ENCODE data around the gene RAD51. TPM values are rescaled to one million over a fixed set of nuclear protein-coding genes. Genes with fewer than 3 reads are reported as not detected.
"Not testable (repeated sequence)": the region's sequence is repeated elsewhere in the genome, so short reads cannot be mapped to it uniquely, and the experiment has no call there.

Gene RAD51
- total RNA-seq, 1 experiment from 2014 or later = 14.5 TPM

GRCh38 chr15:40664909-40665308 is 30.1 kb upstream of the RAD51 start:
- no peak overlapping the region for H3K27ac Mint-ChIP-seq (ENCODE audit: unreplicated experiment)
- no peaks in the 10 kb centered on the region for H3K27me3 Mint-ChIP-seq (ENCODE audit: unreplicated experiment)
- H3K4me3 Mint-ChIP-seq (ENCODE audit: low read depth, unreplicated experiment) = no peak overlapping the region
- TF ChIP-seq CTCF (IDR thresholded peaks at IDR 0.05; ENCODE audit: unreplicated experiment) = no peak
- H3K4me1 Mint-ChIP-seq (ENCODE audit: low read depth, unreplicated experiment) = no peaks in the 10 kb centered on the region
- H3K36me3 Mint-ChIP-seq (ENCODE audit: insufficient read depth, unreplicated experiment) = no peaks in the 10 kb centered on the region
- H3K9me3 Mint-ChIP-seq (ENCODE audit: low read depth, unreplicated experiment) = no peaks in the 10 kb centered on the region
- no TSS peak for BruUV-seq (replicated peaks)
- no peak for DNase-seq
- CTCF ChIA-PET = interaction anchor here (0.6 kb wide), 1 partner anchor 603 kb away, joined by 5 read pairs; no protein-coding TSS in a partner anchor
- intact Hi-C loops (cut with micrococcal nuclease; ENCODE audit: unreplicated experiment) = no loop called here

GRCh38 chr15:40676290-40676689 is 18.7 kb upstream of the RAD51 start:
- DNase-seq; H3K36me3 Mint-ChIP-seq (ENCODE audit: insufficient read depth, unreplicated experiment); H3K9me3 Mint-ChIP-seq (ENCODE audit: low read depth, unreplicated experiment); BruUV-seq (replicated peaks); H3K27me3 Mint-ChIP-seq (ENCODE audit: unreplicated experiment); CTCF ChIA-PET; H3K27ac Mint-ChIP-seq (ENCODE audit: unreplicated experiment); H3K4me1 Mint-ChIP-seq (ENCODE audit: low read depth, unreplicated experiment); H3K4me3 Mint-ChIP-seq (ENCODE audit: low read depth, unreplicated experiment): not testable (repeated sequence)
- intact Hi-C loops (cut with micrococcal nuclease; ENCODE audit: unreplicated experiment) = loop anchor here (10.0 kb wide), 1 partner anchor 109 kb away; no protein-coding TSS in a partner anchor

GRCh38 chr15:40676906-40677305 is 18.1 kb upstream of the RAD51 start:
- H3K4me1 Mint-ChIP-seq (ENCODE audit: low read depth, unreplicated experiment); CTCF ChIA-PET; DNase-seq; H3K27ac Mint-ChIP-seq (ENCODE audit: unreplicated experiment); H3K4me3 Mint-ChIP-seq (ENCODE audit: low read depth, unreplicated experiment); H3K36me3 Mint-ChIP-seq (ENCODE audit: insufficient read depth, unreplicated experiment); H3K27me3 Mint-ChIP-seq (ENCODE audit: unreplicated experiment); BruUV-seq (replicated peaks); H3K9me3 Mint-ChIP-seq (ENCODE audit: low read depth, unreplicated experiment): not testable (repeated sequence)
- intact Hi-C loops (cut with micrococcal nuclease; ENCODE audit: unreplicated experiment) = loop anchor here (10.0 kb wide), 1 partner anchor 108 kb away; no protein-coding TSS in a partner anchor

- Mint-ChIP-seq H3K9me3 (ENCODE audit: low read depth, unreplicated experiment) (no peaks in the 10 kb centered on the region), H3K4me1 (ENCODE audit: low read depth, unreplicated experiment) (no peaks in the 10 kb centered on the region), H3K36me3 (ENCODE audit: insufficient read depth, unreplicated experiment) (no peaks in the 10 kb centered on the region), H3K27me3 (ENCODE audit: unreplicated experiment) (no peaks in the 10 kb centered on the region), H3K27ac (ENCODE audit: unreplicated experiment) (no peak overlapping the region), H3K4me3 (ENCODE audit: low read depth, unreplicated experiment) (no peak overlapping the region)
- no peak for DNase-seq
- TF ChIP-seq CTCF (IDR thresholded peaks at IDR 0.05; ENCODE audit: unreplicated experiment) = no peak
- BruUV-seq (replicated peaks) = no TSS peak
- CTCF ChIA-PET = no interaction called here
- intact Hi-C loops (cut with micrococcal nuclease; ENCODE audit: unreplicated experiment) = no loop called here
These were observed 14.8 kb upstream of the RAD51 start for GRCh38 chr15:40680151-40680550.

GRCh38 chr15:40680959-40681358 is 14.0 kb upstream of the RAD51 start:
- H3K4me3 Mint-ChIP-seq (ENCODE audit: low read depth, unreplicated experiment) = not testable (repeated sequence)

GRCh38 chr15:40684381-40684780 is 10.6 kb upstream of the RAD51 start:
- Mint-ChIP-seq H3K36me3 (ENCODE audit: insufficient read depth, unreplicated experiment) (no peaks in the 10 kb centered on the region), H3K4me3 (ENCODE audit: low read depth, unreplicated experiment) (no peak overlapping the region), H3K9me3 (ENCODE audit: low read depth, unreplicated experiment) (no peaks in the 10 kb centered on the region), H3K4me1 (ENCODE audit: low read depth, unreplicated experiment) (no peaks in the 10 kb centered on the region), H3K27me3 (ENCODE audit: unreplicated experiment) (no peaks in the 10 kb centered on the region), H3K27ac (ENCODE audit: unreplicated experiment) (no peak overlapping the region)
- intact Hi-C loops (cut with micrococcal nuclease; ENCODE audit: unreplicated experiment) = no loop called here
- TF ChIP-seq CTCF (IDR thresholded peaks at IDR 0.05; ENCODE audit: unreplicated experiment) = no peak
- CTCF ChIA-PET = no interaction called here
- BruUV-seq (replicated peaks) = no TSS peak
- no peak for DNase-seq

More at GRCh38 chr15:40680959-40681358, 14.0 kb upstream of the RAD51 start:
- CTCF ChIA-PET; H3K9me3 Mint-ChIP-seq (ENCODE audit: low read depth, unreplicated experiment); H3K36me3 Mint-ChIP-seq (ENCODE audit: insufficient read depth, unreplicated experiment); BruUV-seq (replicated peaks); H3K4me1 Mint-ChIP-seq (ENCODE audit: low read depth, unreplicated experiment); intact Hi-C loops (cut with micrococcal nuclease; ENCODE audit: unreplicated experiment); DNase-seq; H3K27me3 Mint-ChIP-seq (ENCODE audit: unreplicated experiment); H3K27ac Mint-ChIP-seq (ENCODE audit: unreplicated experiment): not testable (repeated sequence)

Data from Calu3 (cell line).